Kidney capillary endothelial cell (primary cell): Measurements from ENCODE around the gene CAMKK1.

Experiments
- DNase-seq: peaks from one replicate; pipeline ENCODE4 v3.0.0-alpha.2; 2018; ENCODE audit warnings: low spot score

The CAMKK1 gene

DNA sequence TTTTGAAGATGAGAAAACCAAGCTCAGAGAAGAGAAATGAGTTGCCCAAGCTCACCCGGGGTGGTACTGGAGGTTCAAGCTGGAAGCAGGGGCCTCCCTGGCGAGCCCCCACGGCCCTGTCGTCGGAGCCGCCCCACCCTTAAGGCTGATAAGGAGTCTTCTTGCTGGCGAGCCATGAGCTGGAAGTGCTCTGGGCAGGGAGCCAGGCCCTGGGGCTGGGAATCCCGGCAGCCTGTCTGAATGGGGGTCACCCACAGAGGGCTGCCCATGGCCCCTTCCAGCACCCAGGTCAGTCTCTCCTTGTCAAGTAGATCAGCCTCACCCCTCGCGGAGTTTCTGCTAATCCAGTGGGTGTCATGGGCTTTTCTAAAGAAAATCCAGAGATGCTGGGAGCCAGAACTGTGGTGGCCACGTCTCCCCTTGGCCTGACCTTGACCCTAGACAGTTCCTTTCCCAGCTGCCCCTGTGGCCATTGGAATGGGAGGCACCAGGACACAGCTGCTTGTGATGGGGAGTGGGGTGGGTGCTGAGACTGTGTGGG lies 24.6 kb upstream of the CAMKK1 start:
- DNase-seq, result no peak

GRCh38 chr17:3916825-3917224 lies 24.0 kb upstream of the CAMKK1 start:
- DNase-seq, result no peak

GRCh38 chr17:3915995-3916696 lies 23.3 kb upstream of the CAMKK1 start, which contains the start of gene P2RX1:
Gene P2RX1 (minus strand): TSS chr17:3916465. CDS start chr17:3916225, 240 bp downstream.
- no peak for DNase-seq

GRCh38 chr17:3915581-3915994 lies 22.7 kb upstream of the CAMKK1 start:
- DNase-seq, result no peak

GRCh38 chr17:3914312-3914670 lies 21.4 kb upstream of the CAMKK1 start:
- DNase-seq, result no peak

DNA sequence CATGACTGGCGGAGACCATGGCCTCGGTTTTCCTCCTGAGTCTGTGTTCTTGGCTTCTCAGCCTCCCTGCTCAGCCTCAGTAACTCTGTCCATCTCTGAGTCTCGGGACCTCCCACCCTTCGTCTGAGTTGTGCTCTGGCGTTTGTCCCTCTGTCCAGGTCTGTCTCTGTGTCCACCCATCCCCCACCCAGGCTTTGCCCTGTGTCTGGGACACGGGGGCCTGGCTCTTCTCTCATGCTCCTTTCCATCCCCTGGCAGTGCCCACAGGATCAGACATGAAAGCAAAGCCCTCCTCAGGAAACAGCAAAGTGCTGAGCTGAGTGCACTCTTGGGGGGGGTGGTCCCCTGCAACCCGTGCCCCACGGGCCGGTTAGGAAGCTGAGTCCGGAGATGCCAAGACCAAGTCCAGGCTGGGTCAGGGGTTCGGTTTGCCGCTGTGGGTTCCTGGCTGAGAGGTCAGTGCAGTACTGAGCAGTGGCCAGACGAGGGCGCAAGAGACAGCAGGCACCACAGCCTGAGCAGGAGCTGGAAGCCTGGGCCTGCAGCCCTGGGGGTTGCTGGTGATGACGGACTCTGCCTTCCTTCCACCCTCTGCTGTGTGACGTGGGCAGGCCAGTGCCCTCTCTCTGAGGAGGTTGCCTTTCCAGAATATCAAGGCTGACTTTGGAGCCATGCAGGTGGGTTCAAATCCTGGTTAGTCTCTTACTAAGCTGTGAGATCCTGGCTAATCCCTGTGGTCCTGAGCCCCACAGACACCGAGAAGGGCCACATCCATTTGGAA lies 20.9 kb upstream of the CAMKK1 start:
- DNase-seq, result peak; percentile 72

GRCh38 chr17:3912827-3913226 lies 20.0 kb upstream of the CAMKK1 start:
- DNase-seq, result no peak

DNA sequence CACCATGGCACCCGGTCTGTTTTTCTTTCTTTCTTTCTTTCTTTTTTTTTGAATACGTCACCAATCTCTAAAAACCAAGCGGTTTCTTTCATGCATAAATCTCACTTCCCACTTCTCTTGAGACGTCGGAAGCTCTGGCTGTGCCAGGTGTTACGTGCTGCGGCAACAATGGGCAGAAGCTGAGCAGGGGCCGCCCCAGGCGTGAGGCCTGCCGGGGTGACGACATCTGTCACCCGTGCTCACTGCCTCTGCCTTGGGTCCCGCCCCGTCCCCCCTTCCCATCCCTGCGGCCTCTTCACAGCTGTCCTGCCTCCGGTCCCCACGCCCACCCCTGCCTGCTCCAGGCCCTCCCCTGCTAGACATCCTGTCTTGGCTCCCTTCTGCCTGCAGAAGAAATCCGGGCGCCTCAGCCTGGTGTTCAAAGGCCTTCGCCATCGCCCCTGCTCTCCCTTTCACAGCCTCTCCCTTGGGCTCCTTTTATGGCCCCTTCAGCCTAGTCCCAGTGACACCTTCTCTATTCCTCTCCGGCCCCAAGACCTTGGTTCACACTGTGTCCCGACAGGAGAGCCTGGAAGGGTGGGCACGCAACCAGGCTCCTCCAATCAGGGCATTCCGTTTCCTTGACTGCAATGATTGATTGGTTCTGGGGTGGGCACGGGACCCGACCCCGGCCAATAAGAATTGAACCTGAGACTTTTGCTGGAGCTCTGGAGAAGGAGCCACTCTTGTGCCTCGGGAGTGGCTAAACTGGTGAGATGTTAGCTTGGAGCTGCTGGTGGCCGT lies 18.6 kb upstream of the CAMKK1 start:
- no peak for DNase-seq

DNA sequence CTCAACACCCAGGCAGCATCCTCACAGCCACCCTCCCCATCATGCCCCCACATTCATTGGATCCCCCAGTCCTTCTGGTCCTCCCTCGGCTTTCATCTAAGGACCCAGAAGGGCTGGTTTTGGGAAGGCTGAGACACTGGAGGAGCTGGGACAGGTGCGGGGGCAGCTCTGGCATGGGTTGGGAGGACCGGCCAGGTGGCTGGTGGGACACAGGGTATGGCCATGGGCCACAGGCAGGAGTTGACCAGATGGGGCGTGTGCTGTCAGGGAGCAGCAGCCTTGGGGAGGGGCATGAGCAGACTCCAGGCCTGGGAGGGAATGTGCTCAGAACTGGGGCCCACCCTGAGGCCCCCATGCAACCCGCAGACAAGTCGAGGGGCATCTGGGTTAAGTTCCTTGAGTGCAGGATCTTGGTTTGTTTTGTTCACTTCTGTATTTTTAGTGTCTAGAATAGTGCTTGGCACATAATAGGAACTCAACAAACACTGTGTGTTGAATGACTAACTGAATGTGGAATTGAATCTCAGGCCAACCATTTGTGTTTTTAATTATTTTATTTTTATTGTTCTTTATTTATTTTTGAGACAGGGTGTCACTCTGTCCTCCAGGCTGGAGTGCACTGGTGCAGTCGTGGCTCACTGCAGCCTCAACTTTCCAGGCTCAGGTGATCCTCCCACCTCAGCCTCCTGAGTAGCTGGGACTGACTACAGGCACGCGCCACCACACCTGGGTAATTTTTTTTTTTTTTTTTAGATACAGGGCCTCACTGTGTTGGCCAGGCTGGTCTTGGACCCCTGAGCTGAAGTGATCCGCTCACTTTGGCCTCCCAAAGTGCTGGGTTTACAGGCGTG lies 17.8 kb upstream of the CAMKK1 start:
- no peak for DNase-seq

DNA sequence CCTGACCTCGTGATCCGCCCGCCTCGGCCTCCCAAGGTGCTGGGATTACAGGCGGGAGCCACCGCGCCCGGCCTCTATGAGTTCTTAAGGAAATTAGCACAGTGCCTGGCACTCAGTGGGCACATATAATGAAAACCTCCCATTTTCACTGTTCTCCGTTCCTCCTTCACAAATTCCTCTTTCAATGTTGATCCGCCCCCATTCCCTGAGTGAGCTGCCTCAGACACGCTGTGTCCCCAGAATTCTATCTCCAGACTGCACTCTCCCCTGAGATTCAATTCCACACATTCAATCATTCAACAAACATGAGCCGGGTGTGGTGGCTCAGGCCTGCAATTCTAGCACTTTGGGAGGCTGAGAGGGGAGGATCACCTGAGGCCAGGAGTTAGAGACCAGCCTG lies 16.4 kb upstream of the CAMKK1 start:
- DNase-seq, result no peak

GRCh38 chr17:3907483-3908216 lies 14.8 kb upstream of the CAMKK1 start:
- DNase-seq, result no peak

DNA sequence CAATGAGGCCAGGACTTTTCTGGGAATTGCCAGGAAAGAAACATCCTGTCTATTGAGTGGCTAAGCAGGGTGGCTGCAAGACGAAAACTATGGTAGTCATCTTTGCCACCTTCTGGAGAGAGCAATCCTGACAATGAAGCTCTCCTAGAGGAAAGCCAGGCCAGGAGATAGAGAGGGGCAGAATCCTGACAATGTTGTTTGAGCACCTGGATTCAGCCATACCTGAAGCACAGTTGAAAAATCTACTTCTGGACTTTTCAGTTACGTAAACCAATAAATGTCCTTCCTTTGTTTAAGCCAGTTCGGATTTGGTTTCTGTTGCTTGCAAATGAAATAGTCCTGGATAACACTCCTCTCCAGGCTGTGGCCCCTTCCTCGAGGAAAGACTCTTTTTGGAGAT lies 14.0 kb upstream of the CAMKK1 start:
- DNase-seq, result no peak

DNA sequence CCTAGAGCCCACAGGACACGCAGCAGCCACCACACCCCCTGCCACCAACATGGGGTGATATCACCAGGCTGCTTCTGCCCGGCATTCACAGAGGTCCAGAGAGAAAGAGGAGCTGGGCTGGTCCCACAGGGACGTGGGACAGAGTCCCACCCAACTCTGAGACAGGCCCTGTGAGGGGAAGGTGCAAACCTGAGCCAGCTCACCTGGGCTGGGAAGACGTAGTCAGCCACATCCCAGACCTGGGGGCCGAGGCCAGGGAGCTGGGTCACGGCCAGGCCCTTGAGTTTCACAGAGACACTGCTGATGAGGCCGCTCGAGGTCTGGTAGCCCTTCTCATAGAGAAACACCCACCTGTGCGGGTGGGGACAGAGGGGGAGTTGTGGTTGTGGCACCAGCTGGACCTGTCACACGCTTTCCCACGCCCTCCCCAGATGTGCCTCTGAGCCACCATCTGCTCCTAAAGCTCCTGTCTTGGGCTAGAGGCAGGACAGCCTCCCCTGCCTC lies 12.2 kb upstream of the CAMKK1 start:
- no peak for DNase-seq

- no peak for DNase-seq
Observed at GRCh38 chr17:3904501-3904900, 11.6 kb upstream of the CAMKK1 start.

GRCh38 chr17:3903881-3904290 lies 11.0 kb upstream of the CAMKK1 start:
- DNase-seq, result no peak

DNA sequence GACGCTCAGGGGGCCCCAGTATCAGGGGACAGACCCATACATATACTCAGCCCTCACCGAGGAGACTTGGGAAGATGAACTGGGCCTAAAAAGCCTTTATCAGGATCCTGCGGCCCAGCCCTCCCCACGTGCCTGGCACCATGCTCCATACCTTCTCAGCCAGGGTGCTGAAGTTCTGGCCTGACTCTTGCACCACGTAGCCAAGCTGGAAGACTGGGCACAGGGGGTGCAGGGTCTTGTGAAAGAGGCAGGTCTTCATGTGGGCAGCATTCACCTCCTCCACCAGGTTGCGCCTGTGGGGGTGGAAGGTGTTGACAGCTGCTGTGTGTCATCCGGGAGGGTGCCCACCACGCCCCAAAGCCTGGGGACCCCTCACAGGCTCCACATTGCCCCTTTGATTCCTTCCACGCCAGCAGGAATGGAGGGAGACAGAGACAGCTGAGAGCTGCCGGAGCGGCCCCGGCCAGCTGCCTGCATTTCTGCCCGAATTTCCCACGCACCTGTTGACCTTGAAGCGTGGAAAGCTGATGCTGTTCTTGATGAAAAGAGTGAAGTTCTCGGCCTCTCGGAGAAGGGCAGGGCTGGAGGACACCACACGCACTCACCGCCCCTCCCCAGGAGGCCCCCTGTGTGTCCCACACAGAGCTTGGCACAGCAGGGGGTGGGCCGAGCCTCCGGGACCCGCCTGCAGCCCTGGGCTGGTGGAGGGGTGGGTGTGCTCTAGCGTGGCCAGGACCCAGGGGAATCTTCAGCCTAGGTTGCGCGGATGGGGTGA lies 10.4 kb upstream of the CAMKK1 start:
- no peak for DNase-seq

DNA sequence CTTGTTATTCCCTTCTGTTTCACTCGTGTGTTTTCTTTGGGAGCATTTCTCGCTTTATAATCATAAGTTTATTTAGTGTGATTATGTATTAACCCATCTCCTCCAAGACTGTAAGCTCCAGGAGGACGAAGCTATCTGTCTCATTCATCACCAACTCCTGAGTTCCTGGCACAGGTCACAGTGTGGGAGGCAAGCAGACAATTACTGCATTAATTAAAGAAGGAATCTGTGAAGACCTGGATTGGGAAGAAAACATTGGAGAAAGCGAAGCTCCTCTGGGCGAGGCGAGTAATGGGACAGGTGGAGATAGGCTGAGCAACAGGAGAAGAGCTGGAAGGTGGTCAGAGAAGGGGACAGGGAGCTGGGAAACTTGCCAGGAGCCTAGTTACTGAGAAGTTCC lies 7.8 kb upstream of the CAMKK1 start:
- no peak for DNase-seq

DNA sequence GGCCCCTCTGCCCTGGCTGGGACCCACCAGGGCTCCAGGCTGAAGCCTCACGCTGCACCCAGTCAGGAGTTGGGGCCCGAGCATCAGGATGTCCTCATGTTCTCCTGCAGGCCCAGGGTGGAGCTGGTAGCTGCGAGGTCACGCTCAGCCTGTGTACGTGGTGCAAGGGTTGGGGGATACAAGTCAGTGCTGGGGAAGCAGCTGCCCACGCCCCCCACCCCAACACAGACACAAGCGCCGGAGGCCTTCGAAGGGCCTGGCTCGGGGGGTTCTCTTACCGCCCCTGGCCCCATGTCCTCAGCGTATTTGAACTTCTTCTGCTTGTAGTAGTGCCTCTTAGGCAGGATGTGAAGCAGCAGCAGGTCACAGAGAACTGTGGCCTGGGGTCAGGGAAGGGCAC lies 4.9 kb upstream of the CAMKK1 start:
- DNase-seq, result no peak

- no peak for DNase-seq
Observed at GRCh38 chr17:3896968-3897235, 4.0 kb upstream of the CAMKK1 start.
